Subcutaneous adipose tissue (tissue), 4 donors: ENCODE data around the gene SF3A2. TPM values are rescaled to one million over a fixed set of nuclear protein-coding genes. Genes with fewer than 3 reads are reported as not detected.

Experiments
- CTCF ChIP-seq: fragments of 450-650 bp; IDR thresholded peaks from one replicate; pipeline ENCODE4 v1.5.1; 2016; ENCODE audit warnings: low read depth, mild to moderate bottlenecking, control low read depth, antibody characterized with exemption, moderate library complexity
- total RNA-seq, 4 donors: library from RNA; depleted of rRNA; stranded (reverse); fragments of >200 nt; gene quantifications; one replicate each; pipeline ENCODE4 v1.1.0, GENCODE V29; 2016

The SF3A2 gene
- total RNA-seq, 4 donors from 2014 or later, result 13.4 to 59.3 (median 28.0) TPM

DNA sequence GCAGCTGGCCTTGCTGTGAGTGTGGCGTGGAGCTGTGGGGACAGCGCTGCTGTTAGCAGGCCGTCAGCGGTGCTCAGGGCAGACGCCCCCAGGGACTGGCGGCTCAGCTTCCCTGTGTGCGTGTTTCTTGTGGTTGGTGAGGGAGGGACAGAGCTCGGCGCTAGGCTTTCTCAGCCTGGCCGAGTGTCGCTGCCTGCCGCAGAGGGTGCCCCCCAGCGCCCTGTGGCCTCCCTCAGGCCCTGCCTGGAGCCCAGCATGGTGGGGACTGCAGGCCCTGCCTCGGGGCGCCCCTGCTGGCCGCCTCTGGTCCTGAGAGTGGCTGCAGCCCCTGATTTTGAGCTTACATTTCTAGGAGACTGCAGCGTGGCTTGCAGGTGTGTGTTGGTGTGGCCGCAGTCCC, 37.4 kb upstream of the SF3A2 start:
- no peak for TF ChIP-seq CTCF

DNA sequence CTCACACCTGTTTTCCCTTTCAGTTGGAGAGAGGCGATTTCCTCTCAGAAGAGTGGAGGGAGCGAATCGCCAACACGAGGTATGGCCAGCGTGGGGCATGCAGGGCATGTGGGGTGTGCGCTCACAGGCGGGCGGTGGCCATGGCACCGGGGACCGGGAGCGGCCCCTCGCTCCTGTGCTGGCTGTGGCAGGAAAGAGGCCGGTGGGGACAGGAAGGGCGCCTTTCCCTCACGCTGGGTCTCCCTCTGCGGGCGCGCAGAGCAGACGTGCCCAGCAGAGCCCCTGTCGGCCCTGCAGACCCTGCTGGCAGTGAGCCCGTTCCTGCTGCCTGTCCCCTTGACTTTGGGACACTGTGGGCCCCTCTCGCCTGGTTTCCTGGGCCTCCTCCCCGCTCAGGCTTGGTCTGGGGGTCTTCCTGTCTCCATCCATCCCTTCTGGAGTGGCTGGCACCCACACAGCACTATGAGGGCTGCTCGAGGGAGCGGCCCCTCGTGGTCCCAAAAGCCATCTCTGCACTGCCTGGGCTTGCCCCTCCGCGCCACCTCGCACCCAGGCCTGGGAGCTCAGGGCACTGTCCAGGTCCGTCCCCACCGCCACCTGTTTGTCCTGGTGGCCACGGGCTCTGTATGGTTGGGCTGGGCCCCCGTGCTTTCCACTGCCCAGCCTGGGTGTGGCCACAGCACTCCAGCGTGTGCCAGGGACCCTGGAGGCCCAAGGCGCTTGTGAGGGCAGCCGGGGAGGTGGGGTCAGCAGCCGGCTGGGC, 36.6 kb upstream of the SF3A2 start:
- TF ChIP-seq CTCF, result no peak

- no peak for TF ChIP-seq CTCF
These were observed 35.0 kb upstream of the SF3A2 start for GRCh38 chr19:2201473-2202148.

- TF ChIP-seq CTCF, result no peak
These were observed 34.3 kb upstream of the SF3A2 start for GRCh38 chr19:2202366-2202765.

DNA sequence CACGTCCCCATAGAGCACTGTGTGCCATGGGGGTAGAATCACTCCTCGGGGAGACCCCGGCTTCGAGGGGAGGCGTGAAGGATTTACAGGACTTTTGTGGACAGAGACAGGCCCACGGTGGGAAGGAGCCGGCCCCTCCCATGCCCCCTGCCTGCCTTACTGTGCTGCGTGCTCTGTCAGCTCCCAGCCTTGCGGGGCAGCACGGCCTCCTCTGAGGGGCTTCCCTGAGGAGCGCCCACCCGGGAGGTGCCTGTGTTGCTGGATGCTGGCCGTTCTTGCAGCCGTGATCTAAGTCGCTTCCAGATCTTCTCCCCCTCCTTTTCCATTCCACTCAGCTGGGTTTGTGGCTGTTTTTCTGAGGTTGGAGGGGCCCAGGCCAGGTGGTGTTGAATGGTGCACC, 29.6 kb upstream of the SF3A2 start:
- TF ChIP-seq CTCF, result no peak

DNA sequence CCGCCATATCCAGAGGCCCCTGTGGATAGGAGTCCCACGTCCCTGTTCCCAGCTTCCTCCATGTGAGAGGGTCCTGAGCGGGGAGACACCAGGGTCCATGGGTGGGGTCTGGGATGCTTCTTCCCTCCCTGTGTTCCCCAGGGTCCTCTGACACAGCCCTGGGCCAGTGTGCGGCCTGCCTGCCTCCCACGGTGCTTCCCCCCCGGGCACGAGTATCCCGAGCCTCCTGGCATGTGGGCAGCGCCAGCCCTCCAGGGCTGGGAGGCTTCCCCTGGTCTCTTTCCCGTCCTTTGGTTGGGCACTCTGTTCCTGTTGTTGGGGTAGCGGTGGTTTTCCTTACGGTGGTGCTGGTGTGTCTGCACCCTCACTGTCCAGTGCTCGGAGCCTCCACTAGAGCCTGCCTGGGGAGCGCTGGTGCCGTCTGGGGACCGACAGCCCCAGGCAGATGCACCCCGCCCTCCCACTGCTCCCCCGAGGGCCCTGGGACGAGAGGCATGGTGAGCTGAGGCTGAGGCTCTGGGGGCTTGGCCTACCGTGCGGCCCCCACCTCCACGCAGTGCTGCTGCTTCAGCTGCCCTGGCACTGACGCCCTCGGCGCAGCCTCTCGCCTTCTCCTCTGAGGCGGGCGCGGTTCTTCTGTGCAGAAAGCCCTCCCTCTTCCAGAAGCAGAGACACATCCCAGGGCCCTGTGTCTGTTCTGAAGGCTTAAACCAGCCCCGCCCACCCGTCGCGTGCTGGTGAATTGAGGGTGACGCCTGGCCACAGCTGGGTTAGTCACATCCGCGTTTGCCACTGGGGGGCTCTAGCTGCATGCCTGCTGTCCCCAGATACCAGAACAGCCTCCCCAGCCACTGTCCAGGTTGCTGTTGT, 28.4 kb upstream of the SF3A2 start:
- no peak for TF ChIP-seq CTCF

DNA sequence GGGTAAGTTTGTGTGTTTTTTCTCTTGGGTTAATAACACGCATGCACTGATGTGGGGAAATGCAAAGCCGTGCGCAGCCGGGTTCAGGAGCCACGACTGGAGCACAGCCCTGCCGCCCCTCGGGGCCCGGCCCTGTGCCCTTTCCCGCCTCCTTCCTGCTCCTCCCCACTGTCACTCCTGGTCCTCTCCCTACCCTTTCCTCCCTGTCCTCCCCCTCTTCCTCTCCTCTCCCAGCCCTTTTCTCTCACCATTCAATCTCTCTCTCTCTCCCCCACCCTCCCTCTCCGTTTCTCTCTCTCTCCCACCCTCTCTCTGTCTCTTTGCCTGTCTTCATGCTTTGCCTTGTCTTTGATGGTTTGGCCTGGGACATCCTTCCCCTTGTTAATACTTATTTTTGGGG, 27.6 kb upstream of the SF3A2 start:
- no peak for TF ChIP-seq CTCF
